Keratinocyte (primary cell): Measurements from ENCODE around the gene EML1. TPM values are rescaled to one million over a fixed set of nuclear protein-coding genes. Genes with fewer than 3 reads are reported as not detected.

Source experiments
- DNase-seq: peaks from one replicate; pipeline ENCODE4 v3.0.0-alpha.2; 2011; ENCODE audit warnings: low read depth, missing footprints, low spot score
- FAIRE-seq: peaks from 2 replicates; lab custom pipeline; 2011; peaks lifted over from hg19 to GRCh38; lab: Jason Lieb, UNC
- H2AFZ ChIP-seq: 2 replicates; pipeline ENCODE4 v1.6.0; 2012; ENCODE audit warnings: low read length, control low read depth, inconsistent platforms; ENCODE audit not compliant: control insufficient read depth
- H3K27ac ChIP-seq: 2 replicates; pipeline ENCODE4 v1.5.1; 2011; ENCODE audit warnings: low read length; ENCODE audit not compliant: control insufficient read depth, insufficient read depth
- H3K27me3 ChIP-seq: 3 replicates; pipeline ENCODE4 v1.6.0; 2011; ENCODE audit warnings: low read length; ENCODE audit not compliant: control insufficient read depth, insufficient read depth; ENCODE audit errors: extremely low read depth
- H3K36me3 ChIP-seq, 2 experiments: 2 replicates in 1 of 2; 3 replicates in 1 of 2; pipeline ENCODE4 v1.5.1; 2011; ENCODE audit warnings: low read length in 2 of 2, mild to moderate bottlenecking in 1 of 2; ENCODE audit not compliant: control insufficient read depth in 2 of 2, insufficient read depth in 2 of 2; ENCODE audit errors: extremely low read depth in 1 of 2
- H3K4me1 ChIP-seq: 3 replicates; pipeline ENCODE4 v1.5.1; 2011; ENCODE audit warnings: low read length; ENCODE audit not compliant: control insufficient read depth, insufficient read depth; ENCODE audit errors: extremely low read depth
- H3K4me2 ChIP-seq: 3 replicates; pipeline ENCODE4 v1.6.0; 2011; ENCODE audit warnings: low read depth, low read length; ENCODE audit not compliant: control insufficient read depth, insufficient read depth; ENCODE audit errors: extremely low read depth
- H3K4me3 ChIP-seq, 3 experiments: fragments of 200-600 bp in 1 of 3; sonication (generic) in 1 of 3; 2 replicates in 2 of 3; 3 replicates in 1 of 3; pipeline ENCODE4 v1.5.1; 2011 to 2016; ENCODE audit warnings: low read length in 3 of 3, mild to moderate bottlenecking in 3 of 3, control low read depth in 2 of 3, inconsistent platforms in 1 of 3, low read depth in 1 of 3, mixed read lengths in 1 of 3, mixed run types in 1 of 3, moderate library complexity in 1 of 3; ENCODE audit not compliant: control insufficient read depth in 2 of 3, insufficient read depth in 2 of 3; ENCODE audit errors: extremely low read depth in 1 of 3
- H3K79me2 ChIP-seq: 2 replicates; pipeline ENCODE4 v1.6.0; 2012; ENCODE audit warnings: low read length; ENCODE audit not compliant: control insufficient read depth, insufficient read depth
- H3K9ac ChIP-seq: 3 replicates; pipeline ENCODE4 v1.6.0; 2011; ENCODE audit warnings: low read length; ENCODE audit not compliant: control insufficient read depth, insufficient read depth; ENCODE audit errors: extremely low read depth
- H3K9me1 ChIP-seq: 3 replicates; pipeline ENCODE4 v1.6.0; 2011; ENCODE audit warnings: low read length; ENCODE audit not compliant: control insufficient read depth, insufficient read depth; ENCODE audit errors: extremely low read depth
- H3K9me3 ChIP-seq: 2 replicates; pipeline ENCODE4 v1.5.1; 2012; ENCODE audit warnings: low read depth, low read length; ENCODE audit not compliant: control insufficient read depth
- H4K20me1 ChIP-seq: 3 replicates; pipeline ENCODE4 v1.6.0; 2011; ENCODE audit warnings: low read length; ENCODE audit not compliant: control insufficient read depth, insufficient read depth; ENCODE audit errors: extremely low read depth
- EZH2 ChIP-seq: IDR thresholded peaks from one replicate; pipeline ENCODE4 v1.6.1; 2012; ENCODE audit warnings: inconsistent platforms, mild to moderate bottlenecking, low read length, moderate library complexity
- dilution Hi-C: fragments of 300-500 bp; cut with MboI; formaldehyde crosslinking; loops from one replicate; pipeline ENCODE4 v1.7.0; 2020; ENCODE audit warnings: low sequenced_read_pairs; ENCODE audit not compliant: extremely low pct_ligation_motif_present
- polyA plus RNA-seq, 5 experiments: library from polyadenylated mRNA; depleted of rRNA in 3 of 5; stranded (reverse) in 3 of 5; stranded (forward) in 1 of 5; unstranded in 1 of 5; fragments of >200 nt; gene quantifications; 1 replicate in 1 of 5; 2 replicates in 3 of 5; 3 replicates in 1 of 5; pipeline versions ENCODE4 v1.2.1 to v1.2.3, GENCODE V29; 2011 to 2012; ENCODE audit warnings: missing spikeins in 2 of 5, low read depth in 1 of 5, low replicate concordance in 1 of 5
- TF ChIP-seq, protein P1 (sequence below), 3 experiments: IDR thresholded peaks in 1 of 3; conservative IDR thresholded peaks in 1 of 3; optimal IDR thresholded peaks in 1 of 3; 2 replicates in 2 of 3; 3 replicates in 1 of 3; pipeline versions ENCODE3 to v1.5.1; 2011; ENCODE audit warnings: low read length in 3 of 3, mild to moderate bottlenecking in 3 of 3, moderate library complexity in 2 of 3, control low read depth in 1 of 3, inconsistent platforms in 1 of 3; ENCODE audit not compliant: insufficient read depth in 2 of 3; ENCODE audit errors: extremely low read depth in 1 of 3

The EML1 gene
- polyA plus RNA-seq, 1 donor (not counting 4 experiments of a cell fraction or from before 2014, with no cell fraction given) = 0.84 TPM

- no peaks in the 10 kb centered on the region for H3K4me1 ChIP-seq
- no peaks in the 10 kb centered on the region for H3K27me3 ChIP-seq
- no peaks in the 10 kb centered on the region for H4K20me1 ChIP-seq
- no peaks in the 10 kb centered on the region for H3K36me3 ChIP-seq
- FAIRE-seq (no peak), DNase-seq (no peak)
- no peak overlapping the region for H3K9ac ChIP-seq
- H3K27ac ChIP-seq = no peak overlapping the region
- TF ChIP-seq, protein P1, sequence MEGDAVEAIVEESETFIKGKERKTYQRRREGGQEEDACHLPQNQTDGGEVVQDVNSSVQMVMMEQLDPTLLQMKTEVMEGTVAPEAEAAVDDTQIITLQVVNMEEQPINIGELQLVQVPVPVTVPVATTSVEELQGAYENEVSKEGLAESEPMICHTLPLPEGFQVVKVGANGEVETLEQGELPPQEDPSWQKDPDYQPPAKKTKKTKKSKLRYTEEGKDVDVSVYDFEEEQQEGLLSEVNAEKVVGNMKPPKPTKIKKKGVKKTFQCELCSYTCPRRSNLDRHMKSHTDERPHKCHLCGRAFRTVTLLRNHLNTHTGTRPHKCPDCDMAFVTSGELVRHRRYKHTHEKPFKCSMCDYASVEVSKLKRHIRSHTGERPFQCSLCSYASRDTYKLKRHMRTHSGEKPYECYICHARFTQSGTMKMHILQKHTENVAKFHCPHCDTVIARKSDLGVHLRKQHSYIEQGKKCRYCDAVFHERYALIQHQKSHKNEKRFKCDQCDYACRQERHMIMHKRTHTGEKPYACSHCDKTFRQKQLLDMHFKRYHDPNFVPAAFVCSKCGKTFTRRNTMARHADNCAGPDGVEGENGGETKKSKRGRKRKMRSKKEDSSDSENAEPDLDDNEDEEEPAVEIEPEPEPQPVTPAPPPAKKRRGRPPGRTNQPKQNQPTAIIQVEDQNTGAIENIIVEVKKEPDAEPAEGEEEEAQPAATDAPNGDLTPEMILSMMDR (optimal IDR thresholded peaks at IDR 0.05 in 1 of 3, IDR thresholded peaks at IDR 0.05 in 1 of 3, conservative IDR thresholded peaks at IDR 0.05 in 1 of 3; ENCODE audit: extremely low read depth in 1 of 3, insufficient read depth in 2 of 3, low read length in 3 of 3) = no peak
- no peak for TF ChIP-seq EZH2
- no peak overlapping the region for H2AFZ ChIP-seq
- no peak overlapping the region for H3K4me2 ChIP-seq
- no peaks in the 10 kb centered on the region for H3K9me3 ChIP-seq
- H3K4me3 ChIP-seq = no peak overlapping the region
- H3K79me2 ChIP-seq = no peaks in the 10 kb centered on the region
- H3K9me1 ChIP-seq = no peaks in the 10 kb centered on the region
- dilution Hi-C loops = no loop called here
Measured at GRCh38 chr14:99908653-99909250, 115.5 kb downstream of the EML1 start.

GRCh38 chr14:99909513-99910064 lies 116.4 kb downstream of the EML1 start:
- dilution Hi-C loops = no loop called here

More at GRCh38 chr14:99909513-99910064, 116.4 kb downstream of the EML1 start:
- no peak overlapping the region for H3K9ac ChIP-seq
- H3K36me3 ChIP-seq = no peaks in the 10 kb centered on the region
- H3K9me1 ChIP-seq = no peaks in the 10 kb centered on the region
- TF ChIP-seq EZH2 = no peak
- TF ChIP-seq, protein P1 (optimal IDR thresholded peaks at IDR 0.05 in 1 of 3, IDR thresholded peaks at IDR 0.05 in 1 of 3, conservative IDR thresholded peaks at IDR 0.05 in 1 of 3; ENCODE audit: extremely low read depth in 1 of 3, insufficient read depth in 2 of 3, low read length in 3 of 3) = no peak
- no peak overlapping the region for H3K4me3 ChIP-seq
- no peak overlapping the region for H3K4me2 ChIP-seq
- H3K4me1 ChIP-seq = no peaks in the 10 kb centered on the region
- no peaks in the 10 kb centered on the region for H3K79me2 ChIP-seq
- DNase-seq (no peak), FAIRE-seq (no peak)
- no peaks in the 10 kb centered on the region for H3K9me3 ChIP-seq
- no peaks in the 10 kb centered on the region for H4K20me1 ChIP-seq
- no peak overlapping the region for H2AFZ ChIP-seq
- no peak overlapping the region for H3K27ac ChIP-seq
- H3K27me3 ChIP-seq = no peaks in the 10 kb centered on the region
